Effector memory CD4-positive, alpha-beta T cell (primary cell): ENCODE measurements around the gene SERPINF2.

Source experiments
- DNase-seq, 3 donors: peaks; one replicate each; pipeline ENCODE4 v3.0.0-alpha.2; 2020
- H3K27ac ChIP-seq: 2 replicates; pipeline ENCODE4 v1.7.0; 2013; ENCODE audit warnings: mild to moderate bottlenecking, low read length, moderate library complexity; ENCODE audit not compliant: insufficient read depth, poor library complexity, severe bottlenecking
- H3K27me3 ChIP-seq: replicated peaks from 2 replicates; pipeline ENCODE4 v1.7.0; 2013; ENCODE audit warnings: mild to moderate bottlenecking, low read length; ENCODE audit not compliant: insufficient read depth, control insufficient read depth, poor library complexity, severe bottlenecking
- H3K36me3 ChIP-seq: 2 replicates; pipeline ENCODE4 v1.7.0; 2013; ENCODE audit warnings: mild to moderate bottlenecking, low read length, moderate library complexity; ENCODE audit not compliant: control insufficient read depth, insufficient read depth
- H3K4me1 ChIP-seq: 2 replicates; pipeline ENCODE4 v1.7.0; 2013; ENCODE audit warnings: low read length, mild to moderate bottlenecking; ENCODE audit not compliant: control insufficient read depth, insufficient read depth, poor library complexity, severe bottlenecking
- H3K4me3 ChIP-seq: 2 replicates; pipeline ENCODE4 v1.7.0; 2013; ENCODE audit warnings: low read length, low read depth, mild to moderate bottlenecking; ENCODE audit not compliant: insufficient read depth, poor library complexity, severe bottlenecking
- H3K9me3 ChIP-seq: 2 replicates; pipeline ENCODE4 v1.7.0; 2013; ENCODE audit warnings: mild to moderate bottlenecking, low read length, moderate library complexity; ENCODE audit not compliant: control insufficient read depth

SERPINF2 gene

GRCh38 chr17:1750628-1751027, 8.0 kb downstream of the SERPINF2 start:
- H3K27me3 ChIP-seq: no peaks in the 10 kb centered on the region

GRCh38 chr17:1752425-1753262, 10.0 kb downstream of the SERPINF2 start:
- no peak overlapping the region for H3K4me3 ChIP-seq
- no peaks in the 10 kb centered on the region for H3K36me3 ChIP-seq
- H3K4me1 ChIP-seq: no peaks in the 10 kb centered on the region
- DNase-seq: no peak
- no peaks in the 10 kb centered on the region for H3K27me3 ChIP-seq
- H3K9me3 ChIP-seq: no peaks in the 10 kb centered on the region
- H3K27ac ChIP-seq: no peak overlapping the region

More at GRCh38 chr17:1750628-1751027, 8.0 kb downstream of the SERPINF2 start:
- Histone ChIP-seq H3K9me3 (no peaks in the 10 kb centered on the region), H3K27ac (no peak overlapping the region), H3K4me3 (no peak overlapping the region), H3K4me1 (no peaks in the 10 kb centered on the region), H3K36me3 (no peaks in the 10 kb centered on the region)
- DNase-seq: no peak

DNA sequence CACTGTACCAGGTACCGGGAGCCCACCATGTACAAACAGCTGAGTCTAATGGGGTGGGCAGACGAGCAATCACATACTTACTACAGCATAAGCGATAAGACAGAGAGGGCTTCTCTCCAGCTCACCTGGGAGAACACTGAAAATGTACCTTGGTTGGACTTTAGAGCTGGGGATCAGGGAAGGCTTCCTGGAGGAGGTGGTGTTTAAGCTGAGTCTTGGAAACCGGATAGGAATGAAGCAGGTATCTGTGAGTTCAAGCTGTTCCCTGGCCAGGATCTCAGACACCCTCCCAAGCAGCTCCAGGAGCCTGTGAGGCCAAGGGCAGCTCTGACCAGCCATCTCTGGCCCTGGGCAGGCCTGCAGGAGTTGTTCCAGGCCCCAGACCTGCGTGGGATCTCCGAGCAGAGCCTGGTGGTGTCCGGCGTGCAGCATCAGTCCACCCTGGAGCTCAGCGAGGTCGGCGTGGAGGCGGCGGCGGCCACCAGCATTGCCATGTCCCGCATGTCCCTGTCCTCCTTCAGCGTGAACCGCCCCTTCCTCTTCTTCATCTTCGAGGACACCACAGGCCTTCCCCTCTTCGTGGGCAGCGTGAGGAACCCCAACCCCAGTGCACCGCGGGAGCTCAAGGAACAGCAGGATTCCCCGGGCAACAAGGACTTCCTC, 11.2 kb downstream of the SERPINF2 start:
- Histone ChIP-seq H3K27ac (no peak overlapping the region), H3K27me3 (no peaks in the 10 kb centered on the region), H3K9me3 (no peaks in the 10 kb centered on the region), H3K4me3 (no peak overlapping the region), H3K4me1 (no peaks in the 10 kb centered on the region), H3K36me3 (no peaks in the 10 kb centered on the region)
- no peak for DNase-seq

DNA sequence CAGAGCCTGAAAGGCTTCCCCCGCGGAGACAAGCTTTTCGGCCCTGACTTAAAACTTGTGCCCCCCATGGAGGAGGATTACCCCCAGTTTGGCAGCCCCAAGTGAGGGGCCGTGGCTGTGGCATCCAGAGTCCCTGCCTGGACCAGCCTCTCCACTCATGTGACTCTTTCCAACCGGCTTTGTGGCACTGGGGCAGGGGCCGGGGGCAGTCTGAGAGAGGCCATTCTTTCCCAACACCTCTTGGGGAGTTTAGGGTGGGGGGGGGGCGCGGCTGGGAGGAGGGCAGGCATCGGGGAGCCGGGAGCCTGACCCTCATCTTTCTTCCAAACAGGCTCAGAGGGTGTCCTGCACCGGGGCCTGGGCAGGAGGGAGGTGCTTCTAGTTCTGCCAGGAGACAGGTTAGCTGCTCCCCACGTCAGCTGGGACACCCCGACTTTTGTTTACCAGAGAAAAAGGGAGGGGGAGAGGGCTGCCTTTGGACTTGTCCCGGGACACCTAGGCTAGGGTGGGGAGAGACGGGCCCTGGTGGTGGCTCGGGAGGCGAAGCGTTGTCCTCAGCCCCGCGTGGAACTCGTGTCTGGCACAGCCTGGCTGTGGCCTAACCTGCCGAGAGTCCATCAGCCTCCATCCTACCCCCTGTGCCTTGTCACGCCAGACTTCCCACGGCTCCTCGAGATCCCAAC, 11.9 kb downstream of the SERPINF2 start:
- H3K27ac ChIP-seq: no peak overlapping the region
- no peaks in the 10 kb centered on the region for H3K36me3 ChIP-seq
- no peaks in the 10 kb centered on the region for H3K27me3 ChIP-seq
- H3K4me3 ChIP-seq: no peak overlapping the region
- no peaks in the 10 kb centered on the region for H3K9me3 ChIP-seq
- DNase-seq: no peak
- no peaks in the 10 kb centered on the region for H3K4me1 ChIP-seq

GRCh38 chr17:1755252-1755826, 12.7 kb downstream of the SERPINF2 start:
- Histone ChIP-seq H3K36me3 (no peaks in the 10 kb centered on the region), H3K27ac (no peak overlapping the region), H3K4me3 (no peak overlapping the region), H3K4me1 (no peaks in the 10 kb centered on the region), H3K9me3 (no peaks in the 10 kb centered on the region), H3K27me3 (no peaks in the 10 kb centered on the region)
- no peak for DNase-seq

DNA sequence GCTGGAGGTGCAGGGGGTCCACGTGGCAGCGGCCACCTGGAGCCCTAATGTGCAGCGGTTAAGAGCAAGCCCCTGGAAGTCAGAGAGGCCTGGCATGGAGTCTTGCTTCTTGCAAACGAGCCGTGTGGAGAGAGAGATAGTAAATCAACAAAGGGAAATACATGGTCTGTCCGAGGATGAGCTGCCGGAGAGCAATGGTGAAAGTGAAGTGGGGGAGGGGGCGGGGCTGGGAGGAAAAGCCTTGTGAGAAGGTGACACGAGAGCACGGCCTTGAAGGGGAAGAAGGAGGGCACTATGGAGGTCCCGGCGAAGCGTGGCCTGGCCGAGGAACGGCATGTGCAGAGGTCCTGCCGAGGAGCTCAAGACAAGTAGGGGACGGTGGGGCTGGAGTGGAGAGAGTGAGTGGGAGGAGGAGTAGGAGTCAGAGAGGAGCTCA, 13.2 kb downstream of the SERPINF2 start:
- H3K27ac ChIP-seq: no peak overlapping the region
- H3K4me3 ChIP-seq: no peak overlapping the region
- H3K27me3 ChIP-seq: no peaks in the 10 kb centered on the region
- no peaks in the 10 kb centered on the region for H3K36me3 ChIP-seq
- no peaks in the 10 kb centered on the region for H3K4me1 ChIP-seq
- DNase-seq: no peak
- no peaks in the 10 kb centered on the region for H3K9me3 ChIP-seq

DNA sequence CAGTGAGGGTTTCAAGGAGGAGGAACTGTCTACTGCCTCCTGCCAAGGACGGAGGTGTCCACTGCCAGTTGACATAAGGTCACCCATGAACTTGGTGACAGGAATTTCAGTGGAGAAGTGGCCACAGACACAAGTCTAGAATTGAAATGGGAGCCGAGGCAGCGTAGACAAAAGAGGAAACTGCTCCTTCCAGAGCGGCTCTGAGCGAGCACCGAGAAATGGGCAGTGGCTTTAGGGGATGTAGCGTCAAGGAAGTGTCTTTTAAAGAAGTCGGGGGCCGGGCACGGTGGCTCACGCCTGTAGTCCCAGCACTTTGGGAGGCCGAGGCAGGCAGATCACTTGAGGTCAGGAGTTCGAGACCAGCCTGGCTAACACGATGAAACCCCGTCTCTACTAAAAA, 16.1 kb downstream of the SERPINF2 start:
- Histone ChIP-seq H3K27me3 (no peaks in the 10 kb centered on the region), H3K9me3 (no peaks in the 10 kb centered on the region), H3K4me3 (no peak overlapping the region), H3K36me3 (no peaks in the 10 kb centered on the region), H3K27ac (no peak overlapping the region), H3K4me1 (peaks cover 22% of the 10 kb centered on the region)
- DNase-seq: no peak

DNA sequence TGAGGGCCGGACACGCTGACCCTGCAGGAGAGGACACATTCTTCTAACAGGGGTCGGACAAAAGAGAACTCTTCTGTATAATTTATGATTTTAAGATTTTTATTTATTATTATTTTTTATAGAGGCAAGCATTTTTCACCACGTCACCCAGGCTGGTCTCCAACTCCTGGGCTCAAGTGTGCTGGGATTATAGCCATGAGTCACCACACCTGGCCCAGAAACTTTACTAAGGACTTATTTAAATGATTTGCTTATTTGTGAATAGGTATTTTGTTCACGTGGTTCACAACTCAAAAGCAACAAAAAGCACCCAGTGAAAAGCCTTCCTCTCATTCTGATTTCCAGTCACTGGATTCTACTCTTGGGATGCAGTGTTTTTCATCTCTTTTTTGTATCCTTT, 16.9 kb downstream of the SERPINF2 start:
- DNase-seq: no peak
- Histone ChIP-seq H3K27ac (no peak overlapping the region), H3K27me3 (no peaks in the 10 kb centered on the region), H3K4me1 (peaks cover 29% of the 10 kb centered on the region), H3K36me3 (no peaks in the 10 kb centered on the region), H3K9me3 (no peaks in the 10 kb centered on the region), H3K4me3 (no peak overlapping the region)

DNA sequence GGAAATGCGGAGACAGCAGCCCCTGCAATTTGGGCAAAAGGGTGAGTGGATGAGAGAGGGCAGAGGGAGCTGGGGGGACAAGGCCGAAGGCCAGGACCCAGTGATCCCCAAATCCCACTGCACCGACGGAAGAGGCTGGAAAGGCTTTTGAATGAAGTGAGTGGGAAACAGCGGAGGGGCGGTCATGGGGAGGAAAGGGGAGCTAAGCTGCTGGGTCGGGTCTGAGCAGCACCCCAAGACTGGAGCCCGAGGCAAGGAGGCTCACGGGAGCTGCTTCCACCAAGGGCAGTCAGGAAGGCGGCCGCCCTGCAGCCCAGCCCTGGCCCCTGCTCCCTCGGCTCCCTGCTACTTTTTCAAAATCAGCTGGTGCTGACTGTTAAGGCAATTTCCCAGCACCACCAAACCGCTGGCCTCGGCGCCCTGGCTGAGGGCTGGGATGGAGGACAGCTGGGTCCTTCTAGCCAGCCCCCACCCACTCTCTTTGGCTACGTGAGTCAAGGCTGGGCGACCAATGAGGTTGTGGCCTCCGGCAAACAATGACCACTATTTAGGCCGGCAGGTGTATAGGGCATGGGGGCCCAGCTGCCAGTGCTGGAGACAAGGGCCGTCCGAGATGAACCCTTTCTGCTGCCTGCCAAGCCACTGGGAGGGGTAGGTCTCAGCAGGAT, 19.7 kb downstream of the SERPINF2 start:
- no peaks in the 10 kb centered on the region for H3K9me3 ChIP-seq
- peaks cover 30% of the 10 kb centered on the region for H3K4me1 ChIP-seq
- peak overlapping the region; percentile 37 for H3K27ac ChIP-seq
- H3K4me3 ChIP-seq: no peak overlapping the region
- no peaks in the 10 kb centered on the region for H3K27me3 ChIP-seq
- no peak for DNase-seq
- H3K36me3 ChIP-seq: no peaks in the 10 kb centered on the region
